Esophagus muscularis mucosa (tissue), 4 donors: ENCODE measurements around the gene CCNK.

Experiments
- CTCF ChIP-seq, 3 experiments: fragments of 200-600 bp in 2 of 3; fragments of 450-650 bp in 1 of 3; sonication (generic) in 2 of 3; IDR thresholded peaks; one replicate each; pipeline ENCODE4 v1.5.1; 2017 to 2019; ENCODE audit warnings: antibody characterized with exemption in 3 of 3, mild to moderate bottlenecking in 2 of 3, moderate library complexity in 1 of 3
- EP300 ChIP-seq: sonication (generic); formaldehyde crosslinking; IDR thresholded peaks from one replicate; pipeline ENCODE4 v1.6.1; 2017; ENCODE audit warnings: antibody characterized with exemption
- POLR2A ChIP-seq: fragments of 450-650 bp; IDR thresholded peaks from one replicate; pipeline ENCODE4 v1.6.1; 2017; ENCODE audit warnings: antibody characterized with exemption, moderate library complexity, mild to moderate bottlenecking, low read depth

- no peak for TF ChIP-seq CTCF (IDR thresholded peaks at IDR 0.05)
- TF ChIP-seq EP300, result no peak
- no peak for TF ChIP-seq POLR2A
Measured at GRCh38 chr14:99543985-99544384, 62.8 kb downstream of the CCNK start.
